ENCODE data around the gene UPK3A. TPM values are rescaled to one million over a fixed set of nuclear protein-coding genes. Genes with fewer than 3 reads are reported as not detected.

UPK3A gene
- total RNA-seq, 4 donors from 2014 or later: not detected

GRCh38 chr22:45306139-45306538 lies 21.4 kb downstream of the UPK3A start:
- Histone ChIP-seq H3K9me3 (no peaks in the 10 kb centered on the region), H3K4me1 (peaks cover 12 to 23% (median 17%) of the 10 kb centered on the region in 3 donors), H3K36me3 (no peaks in the 10 kb centered on the region), H3K27ac (no peak overlapping the region), H3K4me3 (no peak overlapping the region), H3K27me3 (no peaks in the 10 kb centered on the region)
- DNase-seq: no peak
- WGBS, 2 donors: 84 to 96% methylated on average over 3 to 5 of the region's 9 CpGs
- TF ChIP-seq POLR2A (IDR thresholded peaks at IDR 0.05): no peak
- no peak for TF ChIP-seq CTCF (IDR thresholded peaks at IDR 0.05)
- intact Hi-C loops (cut with DNase I): no loop called here

GRCh38 chr22:45308391-45308956 lies 23.7 kb downstream of the UPK3A start:
- intact Hi-C loops (cut with DNase I): no loop called here
- TF ChIP-seq CTCF (IDR thresholded peaks at IDR 0.05) (no peak), POLR2A (IDR thresholded peaks at IDR 0.05) (no peak)
- no peaks in the 10 kb centered on the region for H3K27me3 ChIP-seq
- peaks cover 12 to 45% (median 21%) of the 10 kb centered on the region in 3 donors for H3K4me1 ChIP-seq
- H3K27ac ChIP-seq: peak overlapping the region; percentile 86 to 95 (median 90)
- no peaks in the 10 kb centered on the region for H3K9me3 ChIP-seq
- no peak for DNase-seq
- H3K4me3 ChIP-seq: no peak overlapping the region
- 40 to 93% methylated on average over 1 to 6 of the region's 6 CpGs for WGBS, 2 donors
- no peaks in the 10 kb centered on the region for H3K36me3 ChIP-seq

- WGBS, 2 donors: 37 to 60% methylated on average over 17 to 25 of the region's 25 CpGs
- DNase-seq: no peak
- no peaks in the 10 kb centered on the region for H3K27me3 ChIP-seq
- H3K4me1 ChIP-seq: peaks cover 12 to 50% (median 21%) of the 10 kb centered on the region in 3 donors
- intact Hi-C loops (cut with DNase I): no loop called here
- peak overlapping the region; percentile 78 to 100 (median 87) for H3K4me3 ChIP-seq
- H3K27ac ChIP-seq: peak overlapping the region; percentile 86 to 95 (median 90)
- H3K36me3 ChIP-seq: no peaks in the 10 kb centered on the region
- TF ChIP-seq POLR2A (IDR thresholded peaks at IDR 0.05) (no peak), CTCF (IDR thresholded peaks at IDR 0.05) (no peak)
- no peaks in the 10 kb centered on the region for H3K9me3 ChIP-seq
These were observed 24.2 kb downstream of the UPK3A start for GRCh38 chr22:45308957-45309421.

GRCh38 chr22:45309422-45310227 lies 24.9 kb downstream of the UPK3A start, which contains the start of gene FAM118A:
TSS of gene FAM118A (plus strand) at chr22:45309934. CDS start at chr22:45322380, 12,446 bp downstream.
- Histone ChIP-seq H3K27ac (peak within 1 kb of the TSS; percentile 86 to 95 (median 90)), H3K4me3 (peak within 1 kb of the TSS; percentile 78 to 100 (median 87)), H3K9me3 (no peaks in the 10 kb centered on the region), H3K27me3 (no peaks in the 10 kb centered on the region), H3K4me1 (peaks cover 12 to 56% (median 21%) of the 10 kb centered on the region in 3 donors), H3K36me3 (no peaks in the 10 kb centered on the region)
- intact Hi-C loops (cut with DNase I): no loop called here
- TF ChIP-seq POLR2A (IDR thresholded peaks at IDR 0.05) (peak in 3 of 4 donors; percentile 10 to 90 (median 77)), CTCF (IDR thresholded peaks at IDR 0.05) (peak in 1 of 6 experiments; percentile 7)
- 3 to 5% methylated on average over 5 to 7 of the region's 95 CpGs for WGBS, 2 donors
- peak; percentile 78 for DNase-seq
